ENCODE results near the gene HOXA1.
A peak's percentile ranks its signal among the peaks of the same experiment; 100 is the strongest.

HOXA1 gene

DNA sequence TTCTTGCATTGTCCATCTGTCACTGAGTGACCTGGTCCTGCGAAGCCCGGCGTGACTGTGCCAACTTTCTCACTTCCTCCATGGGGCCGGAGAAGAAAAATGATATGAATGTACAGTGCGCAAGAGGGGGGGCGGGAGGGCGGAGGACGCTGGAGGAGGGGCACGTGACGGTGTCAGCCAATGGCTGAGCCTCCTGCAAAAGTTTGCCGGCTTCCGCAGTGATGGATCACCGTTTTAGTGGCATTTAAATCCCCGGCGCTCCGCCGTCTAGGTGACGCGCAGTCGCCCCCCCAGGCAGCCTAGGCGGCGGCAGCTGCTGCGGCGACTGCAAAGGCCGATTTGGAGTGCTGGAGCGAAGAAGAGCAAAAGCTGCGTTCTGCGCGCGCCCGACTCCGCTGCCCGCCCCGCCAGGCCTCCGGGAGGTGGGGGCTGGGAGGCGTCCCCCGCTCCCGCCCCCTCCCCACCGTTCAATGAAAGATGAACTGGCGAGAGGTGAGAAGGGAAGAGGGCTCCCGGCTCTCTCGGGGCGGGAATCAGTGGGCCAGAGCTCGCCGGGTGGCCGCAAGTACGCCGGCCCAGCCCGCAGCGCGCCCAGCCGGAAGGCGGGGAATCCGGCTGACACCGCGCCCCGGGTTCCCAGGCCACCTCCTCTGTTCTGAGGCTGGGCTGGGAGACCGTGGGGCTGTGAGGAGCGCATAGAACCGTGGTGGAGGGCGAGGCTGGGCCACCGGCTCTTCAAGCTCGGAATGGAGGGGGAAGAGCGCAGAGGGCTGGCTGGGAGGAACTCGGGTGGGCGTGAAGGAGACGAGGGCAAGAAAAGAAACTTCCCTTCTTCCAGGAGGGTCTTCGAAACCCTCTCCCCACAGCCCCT is at the start of gene HOXA1:
TSS of gene HOXA1 (minus strand) at position 104 of the 871 bp plus-strand sequence. CDS start at position 16, 88 bp downstream.
- DNase-seq = peak; percentile 43

DNA sequence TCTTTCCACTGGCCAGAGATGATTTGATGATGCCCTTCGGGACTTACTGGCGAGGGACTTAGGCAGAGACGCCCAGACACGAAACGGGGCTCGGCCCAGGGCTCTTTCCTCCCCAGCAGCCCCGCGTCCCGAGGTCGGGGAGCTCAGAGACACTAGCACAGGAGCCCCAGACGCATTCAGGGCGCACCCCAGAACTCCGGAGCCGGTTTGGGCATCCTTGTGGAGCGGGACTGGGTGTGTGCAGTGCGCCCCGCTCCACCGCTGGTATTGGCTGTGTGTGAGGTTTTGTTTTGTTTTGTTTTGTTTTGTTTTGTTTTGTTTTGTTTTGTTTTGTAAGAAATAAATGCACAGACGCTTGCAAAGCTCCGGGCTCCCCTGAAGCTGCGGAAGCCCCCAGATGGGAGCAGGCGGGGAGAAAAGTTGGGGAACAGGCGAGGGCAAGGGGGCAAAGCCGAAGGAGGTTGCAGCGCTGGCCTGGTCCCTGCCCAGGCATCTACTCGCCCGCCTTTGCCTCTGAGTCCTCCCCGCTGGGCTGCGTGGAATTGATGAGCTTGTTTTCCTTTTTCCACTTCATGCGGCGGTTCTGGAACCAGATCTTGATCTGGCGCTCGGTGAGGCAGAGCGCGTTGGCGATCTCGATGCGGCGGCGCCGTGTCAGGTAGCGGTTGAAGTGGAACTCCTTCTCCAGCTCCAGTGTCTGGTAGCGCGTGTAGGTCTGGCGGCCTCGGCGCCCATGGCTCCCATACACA is 49.5 kb upstream of the HOXA1 start:
- no peak for DNase-seq

DNA sequence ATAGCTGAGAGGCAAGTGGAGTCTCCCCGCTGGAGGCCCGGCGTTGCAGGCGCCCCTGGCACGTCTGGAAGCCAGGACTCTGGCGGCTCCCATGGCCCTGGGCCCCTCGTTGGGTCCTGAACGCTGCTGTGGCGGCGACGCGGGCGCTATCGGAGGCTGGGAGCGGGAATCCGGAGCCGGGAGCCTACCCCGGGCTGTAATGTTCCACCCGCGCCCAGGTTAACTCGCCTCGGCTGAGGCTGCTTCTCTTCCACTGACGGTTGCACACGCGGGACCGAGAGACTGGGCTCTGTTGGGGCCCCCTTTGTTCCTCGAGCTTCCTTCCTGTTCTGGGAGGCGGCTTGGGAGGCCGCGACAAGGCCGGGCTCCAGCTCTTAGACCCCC is 49.0 kb upstream of the HOXA1 start:
- no peak for DNase-seq

DNA sequence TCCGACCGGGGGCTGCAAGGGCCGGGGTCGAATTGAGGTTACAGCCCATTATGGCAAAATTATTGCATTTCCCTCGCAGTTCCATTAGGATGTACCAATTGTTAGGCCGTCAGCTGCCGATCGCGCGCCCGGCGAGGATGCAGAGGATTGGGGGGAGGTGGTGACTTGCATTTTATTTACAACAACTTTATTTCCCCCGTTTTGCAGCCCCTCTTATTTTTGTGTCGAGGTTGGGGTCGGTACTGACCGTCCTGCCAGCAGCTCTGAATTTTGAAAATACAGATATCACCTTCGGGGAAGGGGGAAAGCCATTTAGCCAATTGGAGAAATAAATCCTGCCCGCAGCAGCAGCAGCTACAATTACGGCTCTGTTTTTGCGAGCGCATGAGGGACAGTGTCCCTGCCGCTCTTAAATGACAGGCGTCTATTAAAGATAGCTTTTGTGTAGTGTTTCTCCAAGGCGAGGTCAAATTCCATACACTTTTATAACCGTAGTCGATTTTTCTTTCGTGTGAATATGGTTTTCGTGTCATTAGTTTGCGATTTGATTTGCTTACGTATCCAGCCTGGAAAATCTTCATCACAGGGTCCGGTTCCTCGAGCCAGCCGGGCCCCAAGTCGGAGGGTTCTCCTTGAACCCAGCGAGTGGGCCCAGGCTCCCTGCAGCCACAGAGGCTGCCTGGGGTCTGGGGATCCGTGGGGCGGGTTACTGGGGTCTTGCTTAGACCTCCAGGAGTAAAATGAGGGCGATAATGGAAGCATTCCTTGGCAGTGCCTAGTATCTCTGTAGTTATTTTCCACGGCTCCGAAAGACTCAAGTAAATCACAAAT is 48.4 kb upstream of the HOXA1 start:
- DNase-seq = no peak

DNA sequence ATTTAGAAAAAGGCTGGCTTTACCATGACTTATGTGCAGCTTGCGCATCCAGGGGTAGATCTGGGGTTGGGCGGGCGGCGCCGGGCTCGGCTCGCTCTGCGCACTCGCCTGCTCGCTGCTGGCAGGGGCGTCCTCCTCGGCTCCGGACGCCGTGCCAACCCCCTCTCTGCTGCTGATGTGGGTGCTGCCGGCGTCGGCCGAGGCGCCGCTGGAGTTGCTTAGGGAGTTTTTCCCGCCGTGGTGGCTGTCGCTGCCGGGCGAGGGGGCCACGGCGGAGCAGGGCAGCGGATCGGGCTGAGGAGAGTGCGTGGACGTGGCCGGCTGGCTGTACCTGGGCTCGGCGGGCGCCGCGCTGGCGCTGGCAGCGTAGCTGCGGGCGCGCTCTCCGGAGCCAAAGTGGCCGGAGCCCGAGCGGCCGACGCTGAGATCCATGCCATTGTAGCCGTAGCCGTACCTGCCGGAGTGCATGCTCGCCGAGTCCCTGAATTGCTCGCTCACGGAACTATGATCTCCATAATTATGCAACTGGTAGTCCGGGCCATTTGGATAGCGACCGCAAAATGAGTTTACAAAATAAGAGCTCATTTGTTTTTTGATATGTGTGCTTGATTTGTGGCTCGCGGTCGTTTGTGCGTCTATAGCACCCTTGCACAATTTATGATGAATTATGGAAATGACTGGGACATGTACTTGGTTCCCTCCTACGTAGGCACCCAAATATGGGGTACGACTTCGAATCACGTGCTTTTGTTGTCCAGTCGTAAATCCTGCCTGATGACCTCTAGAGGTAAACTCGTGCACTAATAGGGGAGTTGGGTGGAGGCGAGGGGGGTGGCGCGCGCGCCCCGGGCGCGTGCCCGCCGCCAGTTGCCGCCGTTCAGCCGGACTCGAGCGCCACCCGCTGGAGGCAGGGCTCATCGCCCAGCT is 47.5 kb upstream of the HOXA1 start, which contains the start of gene HOXA5:
TSS of gene HOXA5 (minus strand) at position 659 of the 927 bp plus-strand sequence. CDS start at position 585, 74 bp downstream.
- no peak for DNase-seq

DNA sequence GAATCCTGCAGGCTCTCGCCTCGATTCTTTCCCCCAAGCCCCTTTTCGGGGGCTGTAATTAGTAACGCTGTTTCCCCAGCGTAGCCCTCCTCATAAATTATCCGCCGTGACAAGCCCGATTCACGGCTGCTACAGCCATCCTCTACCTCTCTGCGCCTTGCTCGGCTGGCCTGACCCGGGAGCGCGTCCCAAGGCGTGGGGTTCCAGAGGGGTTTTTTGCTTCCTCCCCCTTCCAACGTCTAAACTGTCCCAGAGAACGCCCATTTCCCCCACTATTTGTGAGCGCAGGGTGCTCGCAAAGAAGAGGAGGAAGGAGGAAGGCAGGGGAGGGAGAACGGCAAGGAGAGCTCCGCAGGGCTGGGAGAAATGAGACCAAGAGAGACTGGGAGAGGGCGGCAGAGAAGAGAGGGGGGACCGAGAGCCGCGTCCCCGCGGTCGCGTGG is 46.8 kb upstream of the HOXA1 start:
- DNase-seq = no peak

DNA sequence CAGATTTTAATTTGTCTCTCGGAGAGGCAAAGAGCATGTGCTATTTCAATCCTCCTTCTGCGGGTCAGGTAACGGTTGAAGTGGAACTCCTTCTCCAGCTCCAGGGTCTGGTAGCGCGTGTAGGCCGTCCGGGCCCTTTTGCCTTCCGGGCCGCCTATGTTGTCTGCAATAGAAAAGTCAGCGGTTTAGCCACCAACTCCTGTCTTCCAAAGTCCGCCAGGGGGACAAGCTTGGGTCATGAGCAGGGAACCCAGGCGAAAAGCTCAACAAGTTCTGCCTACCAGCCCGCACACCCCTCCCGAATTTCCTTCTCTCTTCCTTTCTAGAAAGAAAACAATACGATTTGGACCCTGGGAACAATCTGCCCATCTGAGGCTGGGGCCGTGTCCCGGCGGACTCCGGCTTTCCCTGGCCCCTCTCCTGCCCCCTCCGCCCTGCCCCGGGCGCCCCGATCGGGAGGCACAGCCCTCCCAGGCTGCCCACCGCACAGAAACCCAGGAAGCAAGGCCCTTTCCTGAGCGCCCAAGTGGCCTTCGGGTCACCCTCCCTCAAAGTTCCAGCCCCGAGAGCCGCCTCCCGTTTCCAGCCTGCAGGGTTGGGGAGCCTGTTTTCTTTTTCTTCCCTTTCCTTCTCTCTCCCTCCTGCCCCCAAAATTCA is 46.3 kb upstream of the HOXA1 start:
- no peak for DNase-seq

DNA sequence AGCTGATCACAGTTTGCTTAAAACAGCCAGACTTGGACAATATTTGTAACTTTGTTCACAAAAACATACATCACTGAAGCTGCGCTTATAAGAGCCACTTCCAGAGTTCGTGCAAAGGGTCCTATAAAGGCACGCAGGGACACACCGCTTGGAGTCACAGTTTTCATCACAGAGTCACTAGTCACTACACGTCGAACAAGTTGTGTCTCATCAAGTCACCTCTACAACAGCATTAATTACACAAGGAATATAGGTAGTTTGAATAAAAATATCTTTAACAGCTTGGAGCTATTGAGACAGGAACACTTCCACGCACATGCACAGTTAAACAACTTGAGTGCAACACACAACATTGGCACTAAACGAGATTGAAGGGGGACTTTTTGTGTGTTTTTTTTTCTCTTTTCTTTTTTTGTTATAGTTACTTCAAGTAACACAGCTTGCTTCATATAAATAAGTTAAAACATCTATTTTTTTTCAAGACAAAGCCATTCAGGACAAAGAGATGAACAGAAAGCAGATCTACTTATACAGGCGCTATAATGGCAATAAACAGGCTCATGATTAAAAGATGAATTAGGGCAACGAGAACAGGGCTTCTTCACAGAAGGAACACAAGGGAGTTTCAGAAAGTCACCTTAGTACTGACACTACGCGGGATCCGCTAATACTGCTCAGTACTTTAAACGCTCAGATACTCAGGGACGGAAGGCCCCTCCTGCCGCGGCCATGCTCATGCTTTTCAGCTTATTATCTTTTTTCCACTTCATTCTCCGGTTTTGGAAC is 45.5 kb upstream of the HOXA1 start:
- no peak for DNase-seq

DNA sequence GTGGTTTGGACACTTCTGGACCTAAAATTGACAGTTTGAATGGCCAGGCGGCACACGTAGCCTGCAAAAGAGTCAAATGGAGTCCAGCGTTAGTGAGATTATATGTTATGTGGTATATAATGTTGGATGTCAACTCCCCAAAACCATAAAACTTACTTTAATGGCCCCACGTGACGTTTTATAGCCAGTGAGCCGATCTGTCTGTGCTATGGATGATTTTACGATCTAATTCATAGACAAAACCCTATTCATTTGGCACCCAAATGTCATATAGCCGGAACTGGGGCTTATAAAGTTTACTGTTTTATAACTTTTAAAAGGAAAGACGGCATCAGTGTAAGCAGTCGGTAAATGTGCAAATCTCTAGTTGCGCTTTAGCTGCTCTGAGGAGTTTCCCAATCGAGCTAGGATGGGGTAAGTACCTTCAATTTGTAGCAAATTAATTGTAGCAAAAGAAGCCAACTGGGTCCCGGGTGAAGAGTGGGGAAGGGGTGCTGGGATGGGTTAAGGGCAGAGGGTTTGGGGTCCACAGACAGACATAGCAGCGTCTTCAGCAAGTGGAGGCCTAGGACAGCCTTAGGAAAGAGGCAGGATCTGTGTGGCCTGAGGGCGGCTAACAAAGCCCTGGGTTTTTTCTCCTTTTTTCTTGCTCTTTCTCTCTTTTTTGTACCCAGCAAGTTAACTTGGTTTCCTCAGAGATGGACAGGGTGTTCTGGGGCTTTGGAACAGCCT is 44.5 kb upstream of the HOXA1 start:
- no peak for DNase-seq

DNA sequence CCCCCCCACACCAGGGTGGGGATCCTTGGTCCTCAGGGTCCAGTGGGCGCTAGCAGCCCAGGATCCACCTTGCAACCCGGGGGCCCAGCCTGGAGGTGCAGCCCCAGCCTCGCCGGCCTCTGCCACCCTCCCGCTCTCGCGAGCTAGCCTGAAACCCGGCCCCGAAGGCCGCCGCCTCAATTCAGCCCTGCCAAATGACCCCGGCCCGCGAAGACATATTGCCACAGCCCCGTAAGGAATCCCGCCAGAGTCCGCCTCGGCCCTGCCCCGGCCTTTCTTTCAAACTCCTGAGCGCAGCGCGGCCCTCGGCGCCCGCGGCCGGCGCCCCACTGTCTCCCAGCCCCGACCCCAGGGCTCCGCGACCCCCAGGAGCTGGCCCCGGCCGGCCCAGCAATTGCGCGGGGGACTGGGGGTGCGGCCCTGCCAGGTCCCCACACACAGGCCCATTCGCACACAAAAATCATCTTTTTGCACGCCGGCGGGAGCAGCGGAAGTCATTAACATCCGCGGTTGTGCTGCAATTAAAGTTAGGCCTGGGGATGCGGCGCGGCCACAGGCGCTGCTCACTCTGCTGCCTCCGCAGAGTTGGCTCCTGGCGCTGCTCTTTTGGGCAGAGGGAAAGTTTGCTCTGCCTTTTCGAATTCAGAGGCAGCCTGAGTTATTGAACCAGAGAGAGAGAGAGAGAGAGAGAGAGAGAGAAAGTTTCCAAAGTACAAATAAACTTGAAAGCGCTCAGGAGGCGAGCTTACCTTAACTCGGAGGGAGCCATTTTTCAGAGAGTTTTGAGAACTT is 43.7 kb upstream of the HOXA1 start:
- DNase-seq = no peak

DNA sequence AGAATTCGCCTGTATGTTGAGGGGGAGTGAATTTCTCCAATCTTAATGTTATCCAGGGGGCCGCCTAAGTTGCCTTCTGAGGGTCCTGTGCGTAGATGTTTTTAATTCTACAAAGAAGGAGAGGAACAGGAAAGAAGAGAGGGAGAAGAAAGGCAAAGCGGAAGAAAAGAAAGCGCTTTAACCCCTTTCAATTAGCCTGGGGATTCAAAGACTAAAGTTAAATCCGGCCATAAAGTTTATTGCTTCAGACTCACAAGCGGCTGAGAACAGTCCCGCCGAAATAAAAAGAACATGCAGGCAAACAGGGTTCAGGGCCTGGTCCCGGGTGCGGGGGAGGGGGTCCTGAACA is 43.2 kb upstream of the HOXA1 start:
- DNase-seq = no peak

DNA sequence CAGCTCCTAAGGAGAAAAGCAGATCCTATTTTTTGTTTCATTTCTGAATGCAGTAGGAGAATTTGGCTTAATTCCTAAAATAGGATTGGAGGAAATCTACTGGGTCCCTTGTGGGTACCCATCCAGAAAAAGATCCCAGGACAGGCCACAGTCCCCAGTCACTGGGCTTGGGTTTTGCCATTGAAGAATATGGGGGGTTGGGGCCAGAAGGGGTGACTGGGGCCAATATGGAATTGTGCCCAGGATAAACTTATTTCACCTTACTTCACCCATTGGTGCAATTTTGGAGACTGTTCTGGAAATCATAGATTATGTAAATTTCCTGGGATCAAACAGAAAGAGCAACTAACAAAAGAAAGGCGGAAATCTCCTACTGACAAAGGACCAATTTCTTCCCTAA is 42.7 kb upstream of the HOXA1 start:
- no peak for DNase-seq

DNA sequence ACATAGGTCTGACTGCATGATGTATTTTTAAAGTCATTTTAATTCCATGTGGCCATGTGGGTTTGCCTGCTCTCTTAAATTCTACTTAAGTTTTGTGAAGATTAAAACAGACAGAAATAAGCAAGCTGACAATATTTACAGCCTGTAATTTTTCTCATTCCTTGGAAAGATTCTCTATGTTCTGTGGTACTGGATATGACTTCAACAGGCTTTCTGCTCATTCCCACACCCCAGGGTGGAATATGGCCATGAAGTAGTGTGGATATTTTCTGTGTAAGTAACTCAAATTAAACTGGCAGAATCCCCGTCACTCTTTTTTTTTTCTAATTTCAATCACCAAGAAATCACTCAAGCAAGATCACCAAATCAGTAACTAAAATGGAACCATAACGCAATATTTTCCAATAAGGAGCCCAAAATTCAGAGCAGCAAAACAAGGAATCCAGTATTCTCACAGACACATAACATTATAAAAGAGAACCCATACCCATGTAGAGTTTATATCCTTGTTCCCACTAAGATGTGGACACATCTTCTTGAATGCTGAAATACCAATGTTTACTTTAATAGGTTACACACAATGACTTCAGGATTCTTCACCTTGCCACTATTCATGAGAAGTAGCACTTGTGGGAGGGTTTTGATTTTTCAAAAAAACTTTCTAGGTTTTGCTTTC is 42.0 kb upstream of the HOXA1 start:
- no peak for DNase-seq

DNA sequence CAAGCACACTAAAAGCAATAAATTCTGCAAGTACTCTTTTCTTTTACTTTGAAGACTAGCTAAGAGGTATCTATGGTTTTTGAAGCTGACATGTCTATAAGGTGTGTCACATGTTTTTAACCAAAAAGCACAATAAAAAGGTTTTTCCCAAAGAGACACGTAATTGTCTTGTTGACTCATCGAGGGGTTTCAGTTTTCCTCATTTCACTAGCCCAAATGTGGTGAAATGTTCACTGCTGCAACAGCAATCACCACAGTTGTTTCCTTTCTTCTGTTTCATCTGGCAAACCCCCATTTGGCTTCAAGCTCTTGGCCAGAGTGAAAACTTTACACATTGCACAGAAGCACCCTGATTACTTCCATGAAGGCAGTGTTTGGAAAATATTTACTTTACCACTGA is 38.6 kb upstream of the HOXA1 start:
- no peak for DNase-seq

DNA sequence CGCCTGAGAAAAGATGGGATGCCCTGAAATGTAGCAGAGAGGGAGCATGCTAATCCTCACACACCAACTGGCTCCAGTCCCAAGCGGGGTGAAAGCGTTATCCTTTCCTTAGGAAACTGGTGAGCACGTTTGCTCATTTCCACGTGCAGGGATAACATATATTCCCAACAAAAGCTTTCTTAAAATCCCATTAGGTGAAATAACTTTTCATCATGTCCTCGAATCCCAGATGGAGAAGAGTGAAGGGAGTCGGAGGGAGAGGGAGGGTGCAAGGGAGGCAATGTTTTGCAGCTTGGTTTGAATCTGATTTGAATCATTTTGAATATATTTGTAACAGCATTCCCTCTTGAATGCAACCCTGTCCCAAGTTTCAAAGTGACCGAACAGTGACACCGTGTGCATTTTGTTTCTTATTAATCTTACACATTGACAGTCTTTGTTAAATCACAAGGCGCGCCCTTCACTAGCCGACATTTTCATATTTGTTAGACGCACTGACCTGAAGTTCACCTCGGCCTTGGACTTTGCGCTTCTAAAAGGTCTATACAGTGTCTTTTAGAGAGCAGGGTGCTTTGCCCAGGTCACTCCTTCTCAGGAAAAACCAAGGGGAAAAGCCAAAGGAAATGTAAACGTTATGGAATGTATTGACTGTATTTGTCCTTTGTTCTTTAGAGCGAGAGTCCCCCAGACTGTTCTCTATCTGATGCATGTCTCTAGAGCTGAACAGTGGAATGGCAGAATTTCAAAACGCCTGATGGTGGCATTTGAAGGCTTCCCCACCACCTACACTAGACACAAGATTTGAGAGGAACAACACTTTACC is 37.8 kb upstream of the HOXA1 start:
- DNase-seq = no peak

DNA sequence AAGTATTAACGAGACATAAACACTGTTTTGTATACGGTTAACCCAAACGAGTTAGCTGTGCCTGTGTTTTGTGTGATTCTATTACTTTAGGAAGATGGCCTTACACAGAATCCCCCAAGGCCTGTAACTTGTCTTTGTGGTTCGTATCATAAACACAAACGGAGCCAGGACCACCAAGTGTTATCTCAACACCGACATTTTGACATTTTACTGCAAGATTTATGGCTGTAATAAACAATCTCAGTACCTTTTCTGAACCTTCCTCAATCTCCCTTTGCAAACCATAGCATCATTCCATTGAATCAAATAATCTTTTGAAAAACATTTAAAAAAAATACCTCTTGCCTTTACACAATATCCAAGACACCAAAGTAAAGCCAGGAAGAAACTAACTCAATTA is 37.2 kb upstream of the HOXA1 start:
- no peak for DNase-seq

DNA sequence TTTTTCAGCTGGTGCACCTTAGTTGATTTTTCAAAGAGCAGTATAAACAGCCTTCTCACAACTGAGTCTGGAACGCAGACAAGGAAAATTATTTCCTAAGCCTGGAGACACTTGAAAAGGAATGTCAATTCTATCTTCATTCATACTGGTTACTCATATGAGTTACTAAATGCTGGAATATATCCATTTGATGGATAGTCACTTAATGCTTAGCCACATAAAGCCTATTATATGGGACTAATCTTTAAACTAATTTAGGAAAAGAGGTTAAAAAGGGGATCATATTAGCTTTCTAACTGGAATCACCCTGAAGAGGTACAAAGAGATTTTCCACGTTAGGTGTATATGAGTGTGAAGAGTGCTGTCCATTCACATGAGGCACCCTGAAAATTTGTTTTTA is 36.4 kb upstream of the HOXA1 start:
- no peak for DNase-seq

DNA sequence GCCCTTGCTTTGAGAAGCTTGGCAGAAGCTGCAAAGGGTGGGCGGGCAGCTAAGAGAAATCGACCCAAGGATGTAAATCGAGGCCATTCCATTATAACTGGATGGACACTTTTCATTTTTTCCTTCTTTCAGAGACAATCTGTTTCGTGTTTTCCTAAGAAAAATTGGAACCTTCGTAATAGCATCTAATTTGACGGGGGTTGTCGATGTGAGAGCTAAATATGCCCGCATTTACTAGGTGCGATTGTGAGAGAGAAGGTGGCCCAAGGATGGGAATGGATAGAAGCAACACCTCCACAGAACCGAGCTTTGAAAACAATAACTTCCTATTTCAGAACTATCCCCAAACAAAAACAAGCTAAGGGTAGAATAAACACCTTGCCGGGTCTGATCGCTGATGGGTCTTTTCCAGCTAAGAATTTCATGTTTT is 35.6 kb upstream of the HOXA1 start:
- DNase-seq = no peak

Measured in KG1 (cell line).